ENCODE results near the gene NAPSA. TPM values are rescaled to one million over a fixed set of nuclear protein-coding genes. Genes with fewer than 3 reads are reported as not detected.
A peak's percentile ranks its signal among the peaks of the same experiment; 100 is the strongest.

The NAPSA gene
- total and polyA plus RNA-seq, 8 donors, result 21.2 to 3,296 (median 39.3) TPM

DNA sequence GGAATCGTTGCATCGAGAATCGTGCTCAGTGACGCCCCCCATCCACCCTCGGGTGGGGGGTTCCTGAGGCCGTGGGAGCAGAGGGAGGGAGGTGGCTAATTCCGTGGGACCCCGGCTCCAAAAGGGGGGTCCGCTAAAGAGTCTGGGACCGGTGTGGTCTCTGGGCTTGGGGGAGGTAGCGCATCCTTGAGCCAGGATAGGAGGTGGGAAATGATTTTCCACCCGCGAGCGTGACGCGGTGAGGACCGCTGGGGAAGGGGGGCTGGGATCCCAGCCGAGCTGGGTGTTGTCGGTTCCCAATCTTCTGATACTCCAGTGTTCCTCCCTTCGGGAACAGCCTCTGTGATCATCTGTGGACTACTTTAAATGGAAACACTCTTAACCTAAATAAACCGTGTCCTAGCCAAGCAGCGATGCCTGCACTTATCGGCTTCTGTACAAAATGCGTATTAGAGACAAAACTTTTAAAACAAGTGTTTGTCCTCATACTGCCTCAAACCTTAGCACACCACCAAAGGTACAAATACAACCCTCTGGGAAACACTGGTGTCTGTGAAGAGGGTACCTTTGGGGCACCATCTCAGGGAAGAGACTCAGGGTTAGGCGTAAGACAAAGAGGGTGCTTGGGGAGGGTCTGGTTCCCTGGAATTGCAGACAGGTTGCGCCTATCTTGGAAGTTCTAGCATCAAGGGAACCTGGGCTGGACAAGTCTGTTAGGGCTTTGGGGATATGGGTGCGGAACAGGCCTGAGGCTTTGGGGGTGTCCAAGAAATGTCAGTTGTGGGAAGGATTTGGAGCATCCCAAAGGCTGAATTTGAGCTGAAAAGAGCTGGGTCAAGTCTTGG is 52.2 kb downstream of the NAPSA start:
- Histone ChIP-seq H3K4me3 (no peak overlapping the region), H3K4me1 (no peaks in the 10 kb centered on the region), H3K27me3 (peaks cover 32 to 80% of the 10 kb centered on the region in 2 donors), H3K27ac (no peak overlapping the region), H3K36me3 (peaks cover 0 to 11% of the 10 kb centered on the region in 2 donors), H3K9me3 (no peaks in the 10 kb centered on the region)
- intact Hi-C loops (cut with DNase I), result no loop called here
- ATAC-seq (peak; percentile 2), DNase-seq (peak in 1 of 4 donors; percentile 39)
- TF ChIP-seq, protein P1, sequence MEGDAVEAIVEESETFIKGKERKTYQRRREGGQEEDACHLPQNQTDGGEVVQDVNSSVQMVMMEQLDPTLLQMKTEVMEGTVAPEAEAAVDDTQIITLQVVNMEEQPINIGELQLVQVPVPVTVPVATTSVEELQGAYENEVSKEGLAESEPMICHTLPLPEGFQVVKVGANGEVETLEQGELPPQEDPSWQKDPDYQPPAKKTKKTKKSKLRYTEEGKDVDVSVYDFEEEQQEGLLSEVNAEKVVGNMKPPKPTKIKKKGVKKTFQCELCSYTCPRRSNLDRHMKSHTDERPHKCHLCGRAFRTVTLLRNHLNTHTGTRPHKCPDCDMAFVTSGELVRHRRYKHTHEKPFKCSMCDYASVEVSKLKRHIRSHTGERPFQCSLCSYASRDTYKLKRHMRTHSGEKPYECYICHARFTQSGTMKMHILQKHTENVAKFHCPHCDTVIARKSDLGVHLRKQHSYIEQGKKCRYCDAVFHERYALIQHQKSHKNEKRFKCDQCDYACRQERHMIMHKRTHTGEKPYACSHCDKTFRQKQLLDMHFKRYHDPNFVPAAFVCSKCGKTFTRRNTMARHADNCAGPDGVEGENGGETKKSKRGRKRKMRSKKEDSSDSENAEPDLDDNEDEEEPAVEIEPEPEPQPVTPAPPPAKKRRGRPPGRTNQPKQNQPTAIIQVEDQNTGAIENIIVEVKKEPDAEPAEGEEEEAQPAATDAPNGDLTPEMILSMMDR (IDR thresholded peaks at IDR 0.05), result no peak

- peak; percentile 20 for ATAC-seq
- TF ChIP-seq, protein P1 (IDR thresholded peaks at IDR 0.05), result no peak
These were observed 53.5 kb downstream of the NAPSA start for GRCh38 chr19:50311723-50312635.

GRCh38 chr19:50310759-50311465 is 54.5 kb downstream of the NAPSA start:
- Histone ChIP-seq H3K9me3 (no peaks in the 10 kb centered on the region), H3K4me1 (no peaks in the 10 kb centered on the region), H3K27me3 (peaks cover 32 to 65% of the 10 kb centered on the region in 2 donors), H3K36me3 (peaks cover 0 to 20% of the 10 kb centered on the region in 2 donors), H3K27ac (no peak overlapping the region), H3K4me3 (no peak overlapping the region)
- TF ChIP-seq, protein P1 (IDR thresholded peaks at IDR 0.05), result no peak
- DNase-seq (no peak), ATAC-seq (no peak)
- intact Hi-C loops (cut with DNase I), result no loop called here

More at GRCh38 chr19:50311723-50312635, 53.5 kb downstream of the NAPSA start:
- intact Hi-C loops (cut with DNase I), result no loop called here
- Histone ChIP-seq H3K27me3 (peaks cover 32 to 75% of the 10 kb centered on the region in 2 donors), H3K36me3 (peaks cover 0 to 17% of the 10 kb centered on the region in 2 donors), H3K4me1 (no peaks in the 10 kb centered on the region), H3K9me3 (no peaks in the 10 kb centered on the region), H3K4me3 (no peak overlapping the region), H3K27ac (no peak overlapping the region)
- DNase-seq, result peak in 2 of 4 donors; percentile 68 to 80

- TF ChIP-seq, protein P1 (IDR thresholded peaks at IDR 0.05), result no peak
- no peak overlapping the region for H3K27ac ChIP-seq
- DNase-seq (peak in 1 of 4 donors; percentile 52), ATAC-seq (no peak)
- no peaks in the 10 kb centered on the region for H3K4me1 ChIP-seq
- no peaks in the 10 kb centered on the region for H3K9me3 ChIP-seq
- peaks cover 0 to 20% of the 10 kb centered on the region in 2 donors for H3K36me3 ChIP-seq
- H3K27me3 ChIP-seq, result peaks cover 25 to 51% of the 10 kb centered on the region in 2 donors
- no peak overlapping the region for H3K4me3 ChIP-seq
- intact Hi-C loops (cut with DNase I), result no loop called here
These were observed 55.9 kb downstream of the NAPSA start for GRCh38 chr19:50309396-50310125.

Measured in left lung (tissue), 10 donors.